ENCODE measurements around the gene NINL.

Gene NINL

GRCh38 chr20:25470045-25470444 lies 115.3 kb downstream of the NINL start:
- peaks cover 12% of the 10 kb centered on the region for H3K79me2 ChIP-seq
- no peaks in the 10 kb centered on the region for H3K4me1 ChIP-seq
- H3K36me3 ChIP-seq (ENCODE audit: control insufficient read depth, insufficient read depth, low read length) = no peaks in the 10 kb centered on the region

GRCh38 chr20:25469558-25469957 lies 115.8 kb downstream of the NINL start:
- H3K4me1 ChIP-seq = no peaks in the 10 kb centered on the region
- H3K4me3 ChIP-seq (ENCODE audit: low read depth, low read length) = no peak overlapping the region
- no peak overlapping the region for H3K9ac ChIP-seq
- no peak overlapping the region for H2AFZ ChIP-seq
- H3K79me2 ChIP-seq = peaks cover 12% of the 10 kb centered on the region
- no peak overlapping the region for H3K4me2 ChIP-seq (ENCODE audit: low read length)
- H3K36me3 ChIP-seq (ENCODE audit: control insufficient read depth, insufficient read depth, low read length) = no peaks in the 10 kb centered on the region
- no peak overlapping the region for H3K27ac ChIP-seq
- H3K27me3 ChIP-seq (ENCODE audit: control insufficient read depth, insufficient read depth, low read length) = no peaks in the 10 kb centered on the region
- no peaks in the 10 kb centered on the region for H3K9me3 ChIP-seq (ENCODE audit: control insufficient read depth, low read length)
- no peak for TF ChIP-seq CTCF (IDR thresholded peaks at IDR 0.05)

More at GRCh38 chr20:25470045-25470444, 115.3 kb downstream of the NINL start:
- Histone ChIP-seq H3K4me2 (ENCODE audit: low read length) (no peak overlapping the region), H2AFZ (no peak overlapping the region), H3K9ac (no peak overlapping the region), H3K27ac (no peak overlapping the region), H3K4me3 (ENCODE audit: low read depth, low read length) (no peak overlapping the region), H3K27me3 (ENCODE audit: control insufficient read depth, insufficient read depth, low read length) (no peaks in the 10 kb centered on the region), H3K9me3 (ENCODE audit: control insufficient read depth, low read length) (no peaks in the 10 kb centered on the region)
- no peak for TF ChIP-seq CTCF (IDR thresholded peaks at IDR 0.05)

GRCh38 chr20:25468126-25469075 lies 116.9 kb downstream of the NINL start:
- Histone ChIP-seq H3K27me3 (ENCODE audit: control insufficient read depth, insufficient read depth, low read length) (no peaks in the 10 kb centered on the region), H3K4me2 (ENCODE audit: low read length) (no peak overlapping the region), H3K79me2 (peaks cover 12% of the 10 kb centered on the region), H3K9me3 (ENCODE audit: control insufficient read depth, low read length) (no peaks in the 10 kb centered on the region), H3K27ac (no peak overlapping the region), H2AFZ (no peak overlapping the region), H3K4me1 (no peaks in the 10 kb centered on the region), H3K9ac (no peak overlapping the region), H3K4me3 (ENCODE audit: low read depth, low read length) (no peak overlapping the region), H3K36me3 (ENCODE audit: control insufficient read depth, insufficient read depth, low read length) (no peaks in the 10 kb centered on the region)
- TF ChIP-seq CTCF (IDR thresholded peaks at IDR 0.05) = no peak

- Histone ChIP-seq H3K4me2 (ENCODE audit: low read length) (no peak overlapping the region), H3K36me3 (ENCODE audit: control insufficient read depth, insufficient read depth, low read length) (no peaks in the 10 kb centered on the region), H3K9ac (no peak overlapping the region), H3K4me1 (no peaks in the 10 kb centered on the region), H3K9me3 (ENCODE audit: control insufficient read depth, low read length) (no peaks in the 10 kb centered on the region), H3K4me3 (ENCODE audit: low read depth, low read length) (no peak overlapping the region), H2AFZ (no peak overlapping the region), H3K27me3 (ENCODE audit: control insufficient read depth, insufficient read depth, low read length) (no peaks in the 10 kb centered on the region), H3K79me2 (peaks cover 6% of the 10 kb centered on the region), H3K27ac (no peak overlapping the region)
- TF ChIP-seq CTCF (IDR thresholded peaks at IDR 0.05) = no peak
These were observed 117.9 kb downstream of the NINL start for GRCh38 chr20:25467441-25467840.

Data from parathyroid adenoma (tissue), 2 donors.